Erythroblast (primary cell): ENCODE data around the gene SLC37A2.

Experiments used
- GATA1 ChIP-seq: IDR thresholded peaks from 2 replicates; pipeline ENCODE4 v1.6.1; 2011; ENCODE audit warnings: low read depth, mild to moderate bottlenecking, control low read depth, low read length, moderate library complexity
- POLR2A ChIP-seq: IDR thresholded peaks from 2 replicates; pipeline ENCODE4 v1.6.1; 2011; ENCODE audit warnings: mild to moderate bottlenecking, low read length

DNA sequence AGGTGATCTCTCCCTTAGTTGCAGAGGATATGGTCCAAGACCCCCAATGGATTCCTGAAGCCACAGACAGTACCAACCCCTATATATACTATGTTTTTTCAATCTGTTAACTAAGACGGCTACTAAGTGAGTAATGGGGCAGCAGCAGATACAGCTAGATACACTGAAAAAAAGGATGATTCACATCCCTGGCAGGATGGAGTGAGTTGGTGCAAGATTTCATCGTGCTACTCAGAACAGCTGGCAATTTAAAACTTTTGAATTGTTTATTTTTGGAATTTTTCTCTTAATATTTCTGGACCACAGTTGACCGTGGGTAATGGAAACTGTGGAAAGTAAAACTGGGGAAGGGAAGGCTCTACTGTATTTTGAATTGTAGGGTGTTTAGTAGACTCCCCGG is 65.3 kb downstream of the SLC37A2 start:
- TF ChIP-seq POLR2A (no peak), GATA1 (no peak)
